HUES64 (cell line): ENCODE results near the gene APOH.

Experiments
- H3K27ac ChIP-seq: 2 replicates; pipeline ENCODE4 v1.7.0; 2013; ENCODE audit warnings: low read depth, low read length, inconsistent platforms
- H3K27me3 ChIP-seq: 2 replicates; pipeline ENCODE4 v1.6.1; 2013; ENCODE audit warnings: mild to moderate bottlenecking, low read length; ENCODE audit not compliant: insufficient read depth
- H3K36me3 ChIP-seq: 2 replicates; pipeline ENCODE4 v1.6.1; 2013; ENCODE audit warnings: mild to moderate bottlenecking, low read length; ENCODE audit not compliant: insufficient read depth
- H3K4me1 ChIP-seq: 2 replicates; pipeline ENCODE4 v1.6.1; 2013; ENCODE audit warnings: mild to moderate bottlenecking, low read length, moderate library complexity; ENCODE audit not compliant: insufficient read depth
- H3K4me3 ChIP-seq: 2 replicates; pipeline ENCODE4 v1.5.1; 2013; ENCODE audit warnings: mild to moderate bottlenecking, low read length, moderate library complexity
- H3K9ac ChIP-seq: 2 replicates; pipeline ENCODE4 v1.6.1; 2013; ENCODE audit warnings: mild to moderate bottlenecking, low read depth, low read length
- H3K9me3 ChIP-seq: 2 replicates; pipeline ENCODE4 v1.6.1; 2013; ENCODE audit warnings: low read depth, low read length; ENCODE audit not compliant: insufficient read depth
- WGBS: fragments of 150-250, 120-280 bp; methylation state at CpG from one replicate; pipeline ENCODE4 v1.1.7; 2013; ENCODE audit warnings: missing lambda C conversion rate; 5-methylcytosine and 5-hydroxymethylcytosine counted together

The APOH gene

DNA sequence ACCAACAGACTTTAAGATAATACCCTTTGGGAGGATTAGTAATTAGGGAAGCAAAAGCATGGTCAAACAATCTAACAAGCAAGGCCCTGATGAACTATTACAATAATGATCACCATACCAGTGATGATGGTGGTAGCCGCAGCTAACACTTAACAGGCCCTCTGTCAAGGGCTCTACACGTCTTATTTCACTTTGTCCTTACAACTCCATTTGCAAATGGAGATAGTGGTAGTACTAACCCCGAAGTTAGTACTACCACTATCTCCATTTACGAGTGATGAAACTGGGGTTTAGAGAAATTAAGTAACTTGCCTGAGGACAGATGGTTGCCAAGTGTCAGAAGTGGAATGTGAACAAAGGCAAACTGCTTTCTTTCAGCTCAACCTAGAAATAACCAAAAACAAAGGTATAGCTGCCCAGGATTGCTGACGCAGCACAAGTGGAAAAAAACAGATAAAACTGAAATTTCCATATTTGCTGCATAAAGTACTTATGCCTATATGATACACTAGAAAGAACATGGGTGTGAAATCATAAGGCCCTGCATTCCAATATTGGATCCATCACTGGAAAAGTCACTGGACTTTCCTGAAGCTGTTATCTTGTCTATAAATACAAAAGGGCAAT is 61.9 kb downstream of the APOH start:
- no peaks in the 10 kb centered on the region for H3K27me3 ChIP-seq
- H3K9ac ChIP-seq, result no peak overlapping the region
- H3K36me3 ChIP-seq, result no peaks in the 10 kb centered on the region
- no peak overlapping the region for H3K4me3 ChIP-seq
- 89% methylated on average over 3 of the region's 5 CpGs for WGBS
- H3K4me1 ChIP-seq, result no peaks in the 10 kb centered on the region
- no peaks in the 10 kb centered on the region for H3K9me3 ChIP-seq
- H3K27ac ChIP-seq, result no peak overlapping the region

GRCh38 chr17:66165537-66166123 is 63.6 kb downstream of the APOH start:
- Histone ChIP-seq H3K36me3 (no peaks in the 10 kb centered on the region), H3K9me3 (no peaks in the 10 kb centered on the region), H3K9ac (no peak overlapping the region), H3K4me1 (no peaks in the 10 kb centered on the region), H3K4me3 (no peak overlapping the region), H3K27ac (no peak overlapping the region), H3K27me3 (no peaks in the 10 kb centered on the region)
